Ectodermal cell (in vitro differentiated cells): ENCODE data around the gene SH3GLB1.
A peak's percentile ranks its signal among the peaks of the same experiment; 100 is the strongest.

ENCODE experiments used
- H3K27ac ChIP-seq: 2 replicates; pipeline ENCODE4 v1.7.0; 2013; ENCODE audit warnings: mild to moderate bottlenecking, low read depth, low read length; ENCODE audit not compliant: insufficient read depth, poor library complexity, severe bottlenecking
- H3K27me3 ChIP-seq: 2 replicates; pipeline ENCODE4 v1.7.0; 2013; ENCODE audit warnings: mild to moderate bottlenecking, low read length; ENCODE audit not compliant: insufficient read depth, control insufficient read depth, poor library complexity, severe bottlenecking
- H3K36me3 ChIP-seq: one replicate; pipeline ENCODE4 v1.7.0; 2013; ENCODE audit warnings: low read length; ENCODE audit not compliant: control insufficient read depth, insufficient read depth
- H3K4me1 ChIP-seq: one replicate; pipeline ENCODE4 v1.7.0; 2013; ENCODE audit warnings: low read length; ENCODE audit not compliant: control insufficient read depth, insufficient read depth
- H3K4me3 ChIP-seq: 2 replicates; pipeline ENCODE4 v1.7.0; 2013; ENCODE audit warnings: low read depth, low read length, control low read depth; ENCODE audit not compliant: insufficient read depth
- H3K9me3 ChIP-seq: 2 replicates; pipeline ENCODE4 v1.7.0; 2013; ENCODE audit warnings: mild to moderate bottlenecking, low read length, moderate library complexity; ENCODE audit not compliant: control insufficient read depth
- WGBS, 2 experiments: methylation state at CpG; one replicate each; pipeline ENCODE4 v1.1.7; 2013; ENCODE audit warnings: missing lambda C conversion rate in 2 of 2; 5-methylcytosine and 5-hydroxymethylcytosine counted together

Gene SH3GLB1

GRCh38 chr1:86703696-86704457 lies 499 bp upstream of the SH3GLB1 start:
- H3K4me3 ChIP-seq = peak overlapping the region; percentile 84

DNA sequence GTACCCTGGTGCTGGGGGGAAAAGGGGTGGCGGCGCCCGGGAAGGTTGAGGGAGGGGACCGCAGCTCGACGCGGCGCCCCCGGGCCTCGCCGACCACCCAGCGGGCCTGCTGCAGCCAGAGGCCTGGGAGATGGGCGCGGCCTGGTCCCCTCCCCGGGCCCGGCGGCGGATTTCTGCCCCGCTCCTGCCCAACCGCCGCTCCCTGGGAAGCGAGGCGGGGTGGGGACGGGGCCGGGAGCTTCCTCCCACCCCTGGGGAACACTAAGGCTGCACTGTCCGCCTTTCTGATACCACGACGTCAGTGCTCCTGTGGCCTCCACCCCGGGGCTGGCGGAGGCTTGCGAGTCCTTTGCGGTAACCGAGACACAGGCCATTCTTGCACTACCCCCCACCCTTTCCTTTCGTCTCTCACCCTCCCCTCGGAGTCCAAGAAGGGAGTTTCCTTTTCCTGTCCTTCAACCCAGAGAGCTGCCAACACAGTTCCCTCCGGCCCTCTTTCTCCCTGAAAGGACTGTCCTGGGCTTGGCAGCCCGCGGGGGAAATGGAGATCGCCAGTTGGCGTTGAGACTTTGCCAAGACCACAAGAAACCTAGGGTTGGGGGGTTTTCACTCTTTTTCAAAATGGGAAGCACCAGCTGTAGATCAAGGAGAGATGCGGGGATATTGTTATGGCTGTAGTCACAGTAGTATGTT lies 742 bp downstream of the SH3GLB1 start:
- Histone ChIP-seq H3K27ac (peak overlapping the region; percentile 92), H3K36me3 (no peaks in the 10 kb centered on the region), H3K4me1 (peaks cover 8% of the 10 kb centered on the region), H3K27me3 (no peaks in the 10 kb centered on the region), H3K4me3 (peak overlapping the region; percentile 84), H3K9me3 (no peaks in the 10 kb centered on the region)
- WGBS, 2 experiments = 0 to 1% methylated on average over 41 of the region's 41 CpGs

More at GRCh38 chr1:86703696-86704457, 499 bp upstream of the SH3GLB1 start:
- Histone ChIP-seq H3K27ac (peak overlapping the region; percentile 92), H3K27me3 (no peaks in the 10 kb centered on the region), H3K36me3 (no peaks in the 10 kb centered on the region), H3K4me1 (peaks cover 8% of the 10 kb centered on the region), H3K9me3 (no peaks in the 10 kb centered on the region)
- 13% methylated on average over 34 of the region's 34 CpGs for WGBS, 2 experiments

DNA sequence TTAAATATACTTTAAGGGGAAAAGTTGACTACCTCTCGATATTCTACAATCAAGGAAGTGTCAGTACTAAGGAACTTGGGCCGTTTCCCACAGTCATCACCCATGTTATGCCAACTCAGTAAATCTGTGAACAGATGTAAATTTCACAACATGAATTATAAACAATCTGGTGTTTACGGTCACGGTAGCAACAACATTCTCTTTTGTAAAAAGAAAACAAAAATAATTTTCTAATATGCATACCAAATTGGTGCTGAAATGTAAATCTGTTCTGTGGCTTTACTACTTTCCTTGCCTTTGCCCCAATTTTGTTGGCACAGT lies 1.2 kb downstream of the SH3GLB1 start:
- no peaks in the 10 kb centered on the region for H3K27me3 ChIP-seq
- H3K9me3 ChIP-seq = no peaks in the 10 kb centered on the region
- WGBS, 2 experiments = 7 to 18% methylated on average over 2 to 3 of the region's 4 CpGs
- peaks cover 8% of the 10 kb centered on the region for H3K4me1 ChIP-seq
- H3K4me3 ChIP-seq = peak overlapping the region; percentile 84
- no peaks in the 10 kb centered on the region for H3K36me3 ChIP-seq
- peak overlapping the region; percentile 92 for H3K27ac ChIP-seq

- Histone ChIP-seq H3K27ac (no peak overlapping the region), H3K36me3 (no peaks in the 10 kb centered on the region), H3K27me3 (no peaks in the 10 kb centered on the region), H3K4me3 (peak overlapping the region; percentile 84), H3K4me1 (peaks cover 8% of the 10 kb centered on the region), H3K9me3 (no peaks in the 10 kb centered on the region)
- 67 to 75% methylated on average over 1 to 2 of the region's 2 CpGs for WGBS, 2 experiments
These were observed 1.8 kb downstream of the SH3GLB1 start for GRCh38 chr1:86706018-86706635.

GRCh38 chr1:86708920-86709319 lies 4.5 kb downstream of the SH3GLB1 start:
- Histone ChIP-seq H3K4me1 (peaks cover 8% of the 10 kb centered on the region), H3K27me3 (no peaks in the 10 kb centered on the region), H3K36me3 (no peaks in the 10 kb centered on the region), H3K4me3 (no peak overlapping the region), H3K27ac (no peak overlapping the region), H3K9me3 (no peaks in the 10 kb centered on the region)
- 93 to 100% methylated on average over 1 of the region's 1 CpG for WGBS, 2 experiments

DNA sequence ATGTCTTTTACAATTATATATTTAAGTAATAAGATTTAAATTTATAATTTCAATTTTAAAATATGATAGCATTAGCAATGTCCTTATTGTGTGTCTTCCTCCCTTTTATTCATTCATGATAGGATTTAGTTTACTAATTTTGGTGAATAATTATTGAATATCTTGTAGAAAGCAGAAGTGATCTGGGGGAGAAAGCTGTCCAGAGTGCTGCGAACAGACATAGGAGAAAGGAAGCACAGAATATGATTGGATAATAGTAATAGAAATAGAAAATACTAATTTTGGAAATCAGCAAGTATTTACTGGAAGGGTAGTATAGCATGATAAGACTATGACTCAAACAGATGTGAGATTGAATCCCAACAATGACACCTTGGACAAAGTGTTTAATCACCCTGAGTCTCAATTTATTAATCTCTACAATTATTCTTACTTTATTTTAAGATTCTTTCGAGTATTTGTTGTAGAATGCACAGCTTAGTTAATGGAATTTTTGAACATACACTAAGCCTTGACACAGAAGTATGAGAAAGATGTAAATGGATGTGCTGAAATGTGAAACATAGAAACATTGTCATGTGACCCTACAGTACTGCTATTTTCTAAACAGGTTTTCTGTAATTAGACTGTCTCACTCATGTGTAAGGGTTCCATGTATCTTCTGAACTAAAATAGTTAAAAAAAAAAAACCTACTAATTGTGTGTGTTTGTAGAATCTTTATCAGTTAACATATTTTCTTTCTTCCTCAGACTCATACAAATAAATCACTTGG lies 7.9 kb downstream of the SH3GLB1 start:
- no peak overlapping the region for H3K4me3 ChIP-seq
- 91 to 100% methylated on average over 2 of the region's 2 CpGs for WGBS, 2 experiments
- H3K27ac ChIP-seq = no peak overlapping the region
- no peaks in the 10 kb centered on the region for H3K36me3 ChIP-seq
- H3K27me3 ChIP-seq = no peaks in the 10 kb centered on the region
- no peaks in the 10 kb centered on the region for H3K9me3 ChIP-seq
- H3K4me1 ChIP-seq = no peaks in the 10 kb centered on the region

DNA sequence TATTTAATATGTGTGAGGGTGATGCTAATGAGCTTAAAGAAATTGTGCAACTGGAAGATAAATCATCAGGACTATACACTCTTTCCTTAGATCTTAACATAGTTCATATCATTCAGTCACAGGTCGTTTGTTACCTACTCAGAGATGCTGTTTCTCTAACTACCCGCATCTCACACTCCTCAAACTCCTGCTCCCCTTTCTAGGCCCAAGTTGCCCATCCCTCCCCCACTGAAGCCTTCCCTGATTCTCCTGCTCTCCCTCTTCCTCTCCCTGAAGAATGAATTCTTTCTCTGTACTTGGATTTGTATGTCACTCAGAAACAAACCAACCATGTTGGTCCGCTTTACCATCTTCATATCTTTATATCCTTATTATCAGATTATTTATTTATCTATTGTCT lies 9.1 kb downstream of the SH3GLB1 start:
- Histone ChIP-seq H3K27ac (no peak overlapping the region), H3K27me3 (no peaks in the 10 kb centered on the region), H3K4me1 (no peaks in the 10 kb centered on the region), H3K4me3 (no peak overlapping the region), H3K36me3 (no peaks in the 10 kb centered on the region), H3K9me3 (no peaks in the 10 kb centered on the region)
- WGBS, 2 experiments = 76% methylated on average over 2 of the region's 3 CpGs

DNA sequence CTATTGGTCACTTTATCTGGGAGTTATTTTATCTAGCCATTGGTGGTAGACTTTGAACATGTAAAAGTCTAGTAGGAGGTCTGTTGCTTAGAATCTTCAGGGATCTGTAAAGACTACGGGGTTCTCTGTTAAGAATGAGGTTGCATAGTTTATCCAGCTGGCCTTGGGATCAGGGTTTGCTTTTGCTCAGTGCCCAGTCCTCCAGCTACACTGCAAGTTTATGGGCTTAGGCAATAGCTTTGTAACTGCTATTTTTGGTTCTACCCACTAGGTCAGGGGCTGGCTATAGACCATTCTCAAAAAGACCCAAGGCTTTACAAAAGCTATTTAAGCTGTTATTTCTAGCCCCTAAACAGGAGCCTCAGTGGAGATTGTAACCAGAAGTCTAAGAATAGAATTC lies 9.8 kb downstream of the SH3GLB1 start:
- Histone ChIP-seq H3K27ac (no peak overlapping the region), H3K36me3 (no peaks in the 10 kb centered on the region), H3K4me3 (no peak overlapping the region), H3K27me3 (no peaks in the 10 kb centered on the region), H3K4me1 (no peaks in the 10 kb centered on the region), H3K9me3 (no peaks in the 10 kb centered on the region)
- 83 to 93% methylated on average over 1 of the region's 1 CpG for WGBS, 2 experiments

- Histone ChIP-seq H3K27me3 (no peaks in the 10 kb centered on the region), H3K4me1 (no peaks in the 10 kb centered on the region), H3K36me3 (no peaks in the 10 kb centered on the region), H3K4me3 (no peak overlapping the region), H3K27ac (no peak overlapping the region), H3K9me3 (no peaks in the 10 kb centered on the region)
- 91 to 93% methylated on average over 2 of the region's 3 CpGs for WGBS, 2 experiments
These were observed 10.3 kb downstream of the SH3GLB1 start for GRCh38 chr1:86714561-86715244.
